Mucosa of stomach (tissue), 1 donor: Measurements from ENCODE around the gene NID1.
"Not testable (repeated sequence)": the region's sequence is repeated elsewhere in the genome, so short reads cannot be mapped to it uniquely, and the experiment has no call there.

Experiments
- H3K27me3 ChIP-seq: one replicate; pipeline ENCODE4 v1.7.0; 2013; ENCODE audit warnings: mild to moderate bottlenecking, low read length; ENCODE audit not compliant: control insufficient read depth, insufficient read depth
- H3K36me3 ChIP-seq: one replicate; pipeline ENCODE4 v1.7.0; 2013; ENCODE audit warnings: low read length; ENCODE audit not compliant: control insufficient read depth, insufficient read depth
- H3K4me1 ChIP-seq: one replicate; pipeline ENCODE4 v1.7.0; 2013; ENCODE audit warnings: mild to moderate bottlenecking, low read length; ENCODE audit not compliant: control insufficient read depth, insufficient read depth
- H3K4me3 ChIP-seq: one replicate; pipeline ENCODE4 v1.7.0; 2013; ENCODE audit warnings: low read length
- H3K9ac ChIP-seq: one replicate; pipeline ENCODE4 v1.7.0; 2013; ENCODE audit warnings: mild to moderate bottlenecking, low read length, moderate library complexity
- H3K9me3 ChIP-seq: one replicate; pipeline ENCODE4 v1.7.0; 2013; ENCODE audit warnings: mild to moderate bottlenecking, low read length, moderate library complexity; ENCODE audit not compliant: control insufficient read depth
- donor health status: Pancreatic carcinoma.

Gene NID1

GRCh38 chr1:235929216-235929615, 135.7 kb downstream of the NID1 start:
- Histone ChIP-seq H3K27me3 (peaks cover 3% of the 10 kb centered on the region), H3K36me3 (no peaks in the 10 kb centered on the region), H3K4me1 (peaks cover 44% of the 10 kb centered on the region), H3K9ac (no peak overlapping the region), H3K4me3 (no peak overlapping the region), H3K9me3 (no peaks in the 10 kb centered on the region)

GRCh38 chr1:235928197-235928596, 136.7 kb downstream of the NID1 start:
- peaks cover 3% of the 10 kb centered on the region for H3K27me3 ChIP-seq
- H3K36me3 ChIP-seq: no peaks in the 10 kb centered on the region
- H3K9me3 ChIP-seq: no peaks in the 10 kb centered on the region
- H3K4me3 ChIP-seq: no peak overlapping the region
- H3K9ac ChIP-seq: no peak overlapping the region
- peaks cover 48% of the 10 kb centered on the region for H3K4me1 ChIP-seq

GRCh38 chr1:235927551-235927950, 137.3 kb downstream of the NID1 start:
- peaks cover 49% of the 10 kb centered on the region for H3K4me1 ChIP-seq
- H3K36me3 ChIP-seq, H3K9ac ChIP-seq: not testable (repeated sequence)

More at GRCh38 chr1:235927551-235927950, 137.3 kb downstream of the NID1 start:
- not testable (repeated sequence) for H3K4me3 ChIP-seq, H3K9me3 ChIP-seq, H3K27me3 ChIP-seq
